HT-29 (cell line): ENCODE data around the gene EPB41L2. TPM values are rescaled to one million over a fixed set of nuclear protein-coding genes. Genes with fewer than 3 reads are reported as not detected.

Experiments used
- DNase-seq: peaks from one replicate; pipeline ENCODE4 v3.0.0-alpha.2; 2015; ENCODE audit warnings: low spot score
- total RNA-seq: library from RNA; depleted of rRNA; stranded (reverse); fragments of >200 nt; shearing (Covaris generic); gene quantifications from 2 replicates; pipeline ENCODE4 v1.2.3, GENCODE V29; 2014; rRNA removed

EPB41L2 gene
- total RNA-seq, 1 experiment from 2014 or later = 9.5 TPM

DNA sequence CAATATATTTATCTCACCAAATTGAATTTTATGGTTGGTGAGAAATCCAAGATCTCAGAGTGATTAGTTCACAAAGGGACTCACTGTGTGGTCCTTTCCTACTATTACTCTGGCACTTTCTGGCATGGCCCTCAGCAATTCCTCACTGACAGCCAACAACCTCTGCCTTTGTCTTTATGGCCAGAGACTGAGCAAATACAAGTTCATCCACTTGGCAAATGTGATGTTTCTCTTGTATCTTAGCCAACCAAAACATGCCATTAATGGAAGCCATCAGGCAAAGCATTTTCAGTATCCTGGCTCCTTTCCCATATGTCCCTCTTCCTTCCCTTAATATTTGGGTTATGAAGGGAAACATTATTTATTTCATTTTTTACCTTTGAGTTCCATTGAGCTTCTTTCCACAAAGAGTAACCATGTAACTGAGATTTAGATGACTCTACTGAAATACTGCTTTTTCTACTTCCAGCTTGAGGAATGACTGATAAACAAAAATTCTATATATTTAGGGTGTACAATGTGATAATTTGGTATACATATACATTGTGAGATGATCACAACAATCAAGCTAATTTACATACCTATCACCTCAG is 266.6 kb downstream of the EPB41L2 start:
- DNase-seq = no peak

- no peak for DNase-seq
Measured at GRCh38 chr6:130794738-130795137, 268.3 kb downstream of the EPB41L2 start.

- no peak for DNase-seq
Measured at GRCh38 chr6:130794010-130794697, 268.9 kb downstream of the EPB41L2 start.

Other genes with a start within 250 kb of the EPB41L2 start
- gene SMLR1, start 235.8 kb downstream of the EPB41L2 start, total RNA-seq = not detected in 2 replicates
- 3.8 and 5.3 TPM in 2 replicates for gene AKAP7, start 72.2 kb upstream of the EPB41L2 start, total RNA-seq